HepG2 (cell line): ENCODE results near the gene XXYLT1. TPM values are rescaled to one million over a fixed set of nuclear protein-coding genes. Genes with fewer than 3 reads are reported as not detected.

ENCODE experiments used
- GATAD2A ChIP-seq: IDR thresholded peaks from 2 replicates; pipeline ENCODE4 v1.6.1; 2016
- PITX1 ChIP-seq: sonication (generic); formaldehyde crosslinking; IDR thresholded peaks from 2 replicates; pipeline ENCODE4 v1.5.1; 2020; ENCODE audit warnings: mild to moderate bottlenecking, missing genetic modification reagents
- RBAK ChIP-seq: sonication (generic); formaldehyde crosslinking; IDR thresholded peaks from 2 replicates; pipeline ENCODE4 v1.5.1; 2020; ENCODE audit warnings: mild to moderate bottlenecking, missing genetic modification reagents
- RELA ChIP-seq: sonication (generic); formaldehyde crosslinking; IDR thresholded peaks from 2 replicates; pipeline ENCODE4 v1.4.0; 2020; ENCODE audit warnings: missing genetic modification reagents
- TMF1 ChIP-seq: sonication (generic); formaldehyde crosslinking; IDR thresholded peaks from 2 replicates; pipeline ENCODE4 v1.8.1; 2022; ENCODE audit warnings: low read depth, missing genetic modification reagents
- ZFX ChIP-seq: sonication (generic); formaldehyde crosslinking; IDR thresholded peaks from 2 replicates; pipeline ENCODE4 v1.4.0; 2020; ENCODE audit warnings: mild to moderate bottlenecking, low read depth, missing genetic modification reagents, moderate library complexity
- ZNF263 ChIP-seq: sonication (generic); formaldehyde crosslinking; IDR thresholded peaks from 2 replicates; pipeline ENCODE4 v1.4.0; 2020; ENCODE audit warnings: missing genetic modification reagents
- ZNF710 ChIP-seq: sonication (generic); formaldehyde crosslinking; IDR thresholded peaks from 2 replicates; pipeline ENCODE4 v1.5.0; 2020; ENCODE audit warnings: mild to moderate bottlenecking, missing genetic modification reagents, borderline replicate concordance
- ZNF784 ChIP-seq: sonication (generic); formaldehyde crosslinking; IDR thresholded peaks from 2 replicates; pipeline ENCODE4 v1.5.1; 2020; ENCODE audit warnings: missing genetic modification reagents, mild to moderate bottlenecking, borderline replicate concordance
- polyA plus RNA-seq, 8 experiments: library from polyadenylated mRNA; depleted of rRNA in 3 of 8; stranded (reverse) in 7 of 8; unstranded in 1 of 8; fragments of >200 nt; fragmentation: Illumina TruSeq in 4 of 8; extraction: Trizol in 4 of 8; gene quantifications; 2 replicates each; pipeline versions ENCODE4 v1.2.1 to v1.2.3, GENCODE V29; 2011 to 2016; ENCODE audit warnings: low read depth in 4 of 8, missing spikeins in 1 of 8, mixed read lengths in 1 of 8; ENCODE audit not compliant: insufficient read depth in 1 of 8
- total RNA-seq, 5 experiments: library from RNA; depleted of rRNA; stranded (reverse); fragments of >200 nt; fragmentation: Illumina TruSeq; extraction: Trizol; gene quantifications; 2 replicates each; pipeline ENCODE4 v1.2.3, GENCODE V29; 2016; ENCODE audit warnings: low read depth in 1 of 5
- TF ChIP-seq, protein P1 (sequence below), 2 experiments: sonication (generic) in 1 of 2; formaldehyde crosslinking in 1 of 2; IDR thresholded peaks; 2 replicates each; pipeline versions ENCODE4 v1.6.1 to v1.9.0; 2014 to 2022; ENCODE audit warnings: antibody characterized with exemption in 1 of 2, borderline replicate concordance in 1 of 2, inconsistent platforms in 1 of 2, low read depth in 1 of 2, missing genetic modification reagents in 1 of 2
- TF ChIP-seq, protein P2 (sequence below): sonication (generic); formaldehyde crosslinking; conservative IDR thresholded peaks from 2 replicates; pipeline ENCODE4 v1.8.0; 2022; ENCODE audit warnings: mild to moderate bottlenecking, moderate library complexity, missing genetic modification reagents
- TF ChIP-seq, protein P3 (sequence below): sonication (generic); formaldehyde crosslinking; conservative IDR thresholded peaks from 2 replicates; pipeline ENCODE4 v1.8.1; 2023; ENCODE audit warnings: missing genetic modification reagents

XXYLT1 gene
- total and polyA plus RNA-seq, 2 of the 13 experiments (the other 11 are each of a cell fraction or from before 2014, with no cell fraction given): 17.7 to 19.0 TPM

DNA sequence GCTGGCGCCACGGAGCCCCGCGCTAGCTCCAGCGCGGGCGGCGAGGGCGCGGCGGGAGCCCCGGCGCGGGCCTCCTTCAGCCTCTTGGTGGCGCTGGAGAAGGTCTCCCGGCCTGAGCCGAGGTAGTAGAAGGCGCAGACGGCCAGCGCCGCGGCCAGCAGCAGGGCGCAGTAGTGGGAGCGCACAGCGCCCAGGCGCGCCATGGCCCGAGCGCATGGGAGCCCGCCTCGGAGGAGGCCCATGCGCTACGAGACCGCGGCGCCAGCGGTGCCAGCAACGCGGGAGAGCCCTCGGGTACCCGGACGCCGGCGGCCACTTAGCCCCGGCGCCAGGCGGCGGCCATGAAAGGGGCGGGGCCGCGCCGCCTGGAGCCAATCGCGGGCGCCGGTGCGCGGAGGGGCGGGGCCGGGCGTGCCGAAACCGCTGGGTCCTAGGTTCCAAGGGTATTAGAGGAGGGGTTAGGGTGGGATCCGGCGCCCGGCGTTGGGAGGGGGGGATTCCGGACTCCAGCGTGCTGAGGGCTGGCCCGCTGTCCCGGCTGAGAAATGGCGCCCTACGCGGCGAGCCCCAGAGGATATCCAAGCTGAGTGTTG, at the start of gene XXYLT1 (continued):
- TF ChIP-seq TMF1 (0 out of 2 replicates have a peak, but pooled peaks have one; percentile 20), ZFX (CRISPR knock-in tag) (peak; percentile 82), PITX1 (CRISPR knock-in tag) (0 out of 2 replicates have a peak, but pooled peaks have one; percentile 3), RBAK (CRISPR knock-in tag) (no peak), RELA (CRISPR knock-in tag) (peak; percentile 42; the same call in 1 of the 2 replicates), ZNF710 (CRISPR knock-in tag) (peak; percentile 2; the same call in 1 of the 2 replicates), ZNF263 (0 out of 2 replicates have a peak, but pooled peaks have one; percentile 1), GATAD2A (CRISPR knock-in tag) (no peak), ZNF784 (CRISPR knock-in tag) (peak; percentile 27; the same call in 1 of the 2 replicates)
- TF ChIP-seq, protein P1, sequence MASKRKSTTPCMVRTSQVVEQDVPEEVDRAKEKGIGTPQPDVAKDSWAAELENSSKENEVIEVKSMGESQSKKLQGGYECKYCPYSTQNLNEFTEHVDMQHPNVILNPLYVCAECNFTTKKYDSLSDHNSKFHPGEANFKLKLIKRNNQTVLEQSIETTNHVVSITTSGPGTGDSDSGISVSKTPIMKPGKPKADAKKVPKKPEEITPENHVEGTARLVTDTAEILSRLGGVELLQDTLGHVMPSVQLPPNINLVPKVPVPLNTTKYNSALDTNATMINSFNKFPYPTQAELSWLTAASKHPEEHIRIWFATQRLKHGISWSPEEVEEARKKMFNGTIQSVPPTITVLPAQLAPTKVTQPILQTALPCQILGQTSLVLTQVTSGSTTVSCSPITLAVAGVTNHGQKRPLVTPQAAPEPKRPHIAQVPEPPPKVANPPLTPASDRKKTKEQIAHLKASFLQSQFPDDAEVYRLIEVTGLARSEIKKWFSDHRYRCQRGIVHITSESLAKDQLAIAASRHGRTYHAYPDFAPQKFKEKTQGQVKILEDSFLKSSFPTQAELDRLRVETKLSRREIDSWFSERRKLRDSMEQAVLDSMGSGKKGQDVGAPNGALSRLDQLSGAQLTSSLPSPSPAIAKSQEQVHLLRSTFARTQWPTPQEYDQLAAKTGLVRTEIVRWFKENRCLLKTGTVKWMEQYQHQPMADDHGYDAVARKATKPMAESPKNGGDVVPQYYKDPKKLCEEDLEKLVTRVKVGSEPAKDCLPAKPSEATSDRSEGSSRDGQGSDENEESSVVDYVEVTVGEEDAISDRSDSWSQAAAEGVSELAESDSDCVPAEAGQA (IDR thresholded peaks at IDR 0.05; ENCODE audit: low read depth): no peak
- TF ChIP-seq, protein P1 (CRISPR knock-in tag; IDR thresholded peaks at IDR 0.05; ENCODE audit: borderline replicate concordance): no peak
- TF ChIP-seq, protein P2, sequence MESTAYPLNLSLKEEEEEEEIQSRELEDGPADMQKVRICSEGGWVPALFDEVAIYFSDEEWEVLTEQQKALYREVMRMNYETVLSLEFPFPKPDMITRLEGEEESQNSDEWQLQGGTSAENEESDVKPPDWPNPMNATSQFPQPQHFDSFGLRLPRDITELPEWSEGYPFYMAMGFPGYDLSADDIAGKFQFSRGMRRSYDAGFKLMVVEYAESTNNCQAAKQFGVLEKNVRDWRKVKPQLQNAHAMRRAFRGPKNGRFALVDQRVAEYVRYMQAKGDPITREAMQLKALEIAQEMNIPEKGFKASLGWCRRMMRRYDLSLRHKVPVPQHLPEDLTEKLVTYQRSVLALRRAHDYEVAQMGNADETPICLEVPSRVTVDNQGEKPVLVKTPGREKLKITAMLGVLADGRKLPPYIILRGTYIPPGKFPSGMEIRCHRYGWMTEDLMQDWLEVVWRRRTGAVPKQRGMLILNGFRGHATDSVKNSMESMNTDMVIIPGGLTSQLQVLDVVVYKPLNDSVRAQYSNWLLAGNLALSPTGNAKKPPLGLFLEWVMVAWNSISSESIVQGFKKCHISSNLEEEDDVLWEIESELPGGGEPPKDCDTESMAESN (CRISPR knock-in tag): peak; percentile 27; the same call in 1 of the 2 replicates
- TF ChIP-seq, protein P3, sequence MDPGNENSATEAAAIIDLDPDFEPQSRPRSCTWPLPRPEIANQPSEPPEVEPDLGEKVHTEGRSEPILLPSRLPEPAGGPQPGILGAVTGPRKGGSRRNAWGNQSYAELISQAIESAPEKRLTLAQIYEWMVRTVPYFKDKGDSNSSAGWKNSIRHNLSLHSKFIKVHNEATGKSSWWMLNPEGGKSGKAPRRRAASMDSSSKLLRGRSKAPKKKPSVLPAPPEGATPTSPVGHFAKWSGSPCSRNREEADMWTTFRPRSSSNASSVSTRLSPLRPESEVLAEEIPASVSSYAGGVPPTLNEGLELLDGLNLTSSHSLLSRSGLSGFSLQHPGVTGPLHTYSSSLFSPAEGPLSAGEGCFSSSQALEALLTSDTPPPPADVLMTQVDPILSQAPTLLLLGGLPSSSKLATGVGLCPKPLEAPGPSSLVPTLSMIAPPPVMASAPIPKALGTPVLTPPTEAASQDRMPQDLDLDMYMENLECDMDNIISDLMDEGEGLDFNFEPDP (CRISPR knock-in tag): no peak
